ENCODE results near the gene LMNTD1.
"Not testable (repeated sequence)": the region's sequence is repeated elsewhere in the genome, so short reads cannot be mapped to it uniquely, and the experiment has no call there.

Gene LMNTD1

DNA sequence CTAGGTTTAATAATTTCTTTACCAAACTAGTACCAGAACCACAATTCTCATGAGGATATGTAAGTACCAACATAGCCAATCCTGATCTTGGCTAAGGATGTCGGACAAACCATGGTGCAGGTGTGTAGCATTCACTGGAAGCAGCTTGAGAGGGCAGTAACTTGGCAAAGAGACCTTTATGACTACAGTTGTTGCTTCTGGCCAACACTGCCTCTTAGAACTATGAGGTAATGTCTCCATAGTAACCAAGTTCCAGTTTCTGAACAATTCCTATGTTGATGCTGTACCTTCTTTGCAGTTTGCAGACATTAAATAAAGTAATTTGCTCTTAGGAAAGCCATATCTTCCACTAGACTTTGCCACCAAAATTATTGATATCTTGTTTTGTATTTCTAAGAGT is at the start of gene LMNTD1:
Gene LMNTD1 (minus strand): TSS at position 186 of the 400 bp plus-strand sequence. CDS start 324 bp downstream, outside the sequence.
- Histone ChIP-seq H3K4me1 (ENCODE audit: control insufficient read depth, low read length) (no peaks in the 10 kb centered on the region), H3K27ac (ENCODE audit: low read depth, low read length) (no peak within 1 kb of the TSS), H3K36me3 (ENCODE audit: control insufficient read depth, low read length) (no peaks in the 10 kb centered on the region), H3K79me2 (ENCODE audit: control insufficient read depth, low read length) (no peaks in the 10 kb centered on the region), H3K9me2 (replicated peaks; ENCODE audit: control insufficient read depth, low read length) (no peaks in the 10 kb centered on the region), H4K20me1 (ENCODE audit: control insufficient read depth, insufficient read depth, low read depth, low read length) (no peaks in the 10 kb centered on the region), H3K4me2 (ENCODE audit: low read length) (no peak within 1 kb of the TSS), H3K27me3 (ENCODE audit: control insufficient read depth, low read length) (no peaks in the 10 kb centered on the region), H3K4me3 (ENCODE audit: low read length) (no peak within 1 kb of the TSS), H3F3A (ENCODE audit: control insufficient read depth, insufficient read depth) (no peaks in the 10 kb centered on the region), H3K9me3 (ENCODE audit: control insufficient read depth, insufficient read depth, low read length) (no peaks in the 10 kb centered on the region)
- TF ChIP-seq EZH2phosphoT487 (IDR thresholded peaks at IDR 0.05; ENCODE audit: borderline replicate concordance, low read length) (no peak), CTCF (IDR thresholded peaks at IDR 0.05; ENCODE audit: low read depth, low read length, poor library complexity, severe bottlenecking) (no peak)

- Histone ChIP-seq H4K20me1 (ENCODE audit: control insufficient read depth, insufficient read depth, low read depth, low read length) (no peaks in the 10 kb centered on the region), H3K4me3 (ENCODE audit: low read length) (no peak overlapping the region), H3K27ac (ENCODE audit: low read depth, low read length) (no peak overlapping the region), H3K36me3 (ENCODE audit: control insufficient read depth, low read length) (no peaks in the 10 kb centered on the region), H3K27me3 (ENCODE audit: control insufficient read depth, low read length) (no peaks in the 10 kb centered on the region), H3F3A (ENCODE audit: control insufficient read depth, insufficient read depth) (no peaks in the 10 kb centered on the region), H3K79me2 (ENCODE audit: control insufficient read depth, low read length) (no peaks in the 10 kb centered on the region), H3K4me2 (ENCODE audit: low read length) (no peak overlapping the region), H3K9me2 (replicated peaks; ENCODE audit: control insufficient read depth, low read length) (no peaks in the 10 kb centered on the region), H3K9me3 (ENCODE audit: control insufficient read depth, insufficient read depth, low read length) (no peaks in the 10 kb centered on the region), H3K4me1 (ENCODE audit: control insufficient read depth, low read length) (no peaks in the 10 kb centered on the region)
- TF ChIP-seq EZH2phosphoT487 (IDR thresholded peaks at IDR 0.05; ENCODE audit: borderline replicate concordance, low read length) (no peak), CTCF (IDR thresholded peaks at IDR 0.05; ENCODE audit: low read depth, low read length, poor library complexity, severe bottlenecking) (no peak)
Observed at GRCh38 chr12:25598956-25599355, 45.9 kb upstream of the LMNTD1 start.

DNA sequence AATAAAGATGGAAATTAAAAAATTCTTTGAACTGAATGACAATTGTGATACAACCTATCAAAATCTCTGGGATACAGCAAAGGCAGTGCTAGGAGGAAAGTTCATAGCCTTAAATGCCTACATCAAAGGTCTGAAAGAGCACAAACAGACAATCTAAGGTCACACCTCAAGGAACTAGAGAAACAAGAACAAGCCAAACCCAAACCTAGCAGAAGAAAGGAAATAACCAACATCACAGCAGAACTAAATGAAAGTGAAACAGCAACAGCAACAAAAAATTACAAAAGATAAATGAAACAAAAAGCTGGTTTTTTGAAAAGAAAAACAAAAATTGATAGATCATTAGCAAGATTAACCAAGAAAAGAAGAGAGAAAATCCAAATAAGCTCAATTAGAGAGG is 42.4 kb upstream of the LMNTD1 start:
- not testable (repeated sequence) for H3K9me3 ChIP-seq (ENCODE audit: control insufficient read depth, insufficient read depth, low read length); H3K79me2 ChIP-seq (ENCODE audit: control insufficient read depth, low read length); H4K20me1 ChIP-seq (ENCODE audit: control insufficient read depth, insufficient read depth, low read depth, low read length); H3K4me1 ChIP-seq (ENCODE audit: control insufficient read depth, low read length); H3K4me3 ChIP-seq (ENCODE audit: low read length); H3K36me3 ChIP-seq (ENCODE audit: control insufficient read depth, low read length); H3K27me3 ChIP-seq (ENCODE audit: control insufficient read depth, low read length); H3K9me2 ChIP-seq (replicated peaks; ENCODE audit: control insufficient read depth, low read length); H3K27ac ChIP-seq (ENCODE audit: low read depth, low read length); H3F3A ChIP-seq (ENCODE audit: control insufficient read depth, insufficient read depth); H3K4me2 ChIP-seq (ENCODE audit: low read length)

DNA sequence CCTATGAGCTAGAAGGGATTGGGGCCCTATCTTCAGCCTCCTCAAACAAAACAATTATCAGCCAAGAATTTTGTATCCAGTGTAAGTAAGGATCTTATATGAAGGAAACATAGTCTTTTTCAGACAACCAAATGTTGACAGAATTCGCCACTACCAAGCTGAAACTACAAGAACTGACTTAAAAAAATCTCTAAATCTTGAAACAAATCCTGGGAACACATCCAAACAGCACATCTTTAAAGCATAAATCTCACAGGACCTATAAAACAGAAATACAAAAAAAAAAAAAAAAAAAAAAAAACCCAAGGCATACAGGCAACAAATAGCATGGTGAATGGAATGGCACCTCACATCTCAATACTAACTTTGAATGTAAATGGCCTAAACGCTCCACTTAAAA is 41.3 kb upstream of the LMNTD1 start:
- Histone ChIP-seq H3K4me1 (ENCODE audit: control insufficient read depth, low read length) (no peaks in the 10 kb centered on the region), H3K27me3 (ENCODE audit: control insufficient read depth, low read length) (no peaks in the 10 kb centered on the region), H3K9me3 (ENCODE audit: control insufficient read depth, insufficient read depth, low read length) (no peaks in the 10 kb centered on the region), H4K20me1 (ENCODE audit: control insufficient read depth, insufficient read depth, low read depth, low read length) (no peaks in the 10 kb centered on the region), H3K36me3 (ENCODE audit: control insufficient read depth, low read length) (no peaks in the 10 kb centered on the region), H3K4me3 (ENCODE audit: low read length) (no peak overlapping the region), H3K79me2 (ENCODE audit: control insufficient read depth, low read length) (no peaks in the 10 kb centered on the region), H3F3A (ENCODE audit: control insufficient read depth, insufficient read depth) (no peaks in the 10 kb centered on the region), H3K9me2 (replicated peaks; ENCODE audit: control insufficient read depth, low read length) (no peaks in the 10 kb centered on the region), H3K27ac (ENCODE audit: low read depth, low read length) (no peak overlapping the region), H3K4me2 (ENCODE audit: low read length) (no peak overlapping the region)
- no peak for TF ChIP-seq EZH2phosphoT487 (IDR thresholded peaks at IDR 0.05; ENCODE audit: borderline replicate concordance, low read length)
- TF ChIP-seq CTCF (IDR thresholded peaks at IDR 0.05; ENCODE audit: low read depth, low read length, poor library complexity, severe bottlenecking): no peak

All from DOHH2 (cell line).